Measurements from ENCODE around the gene TAS2R30. TPM values are rescaled to one million over a fixed set of nuclear protein-coding genes. Genes with fewer than 3 reads are reported as not detected.

TAS2R30 gene
- total RNA-seq, 1 experiment from 2014 or later: 0.74 TPM

DNA sequence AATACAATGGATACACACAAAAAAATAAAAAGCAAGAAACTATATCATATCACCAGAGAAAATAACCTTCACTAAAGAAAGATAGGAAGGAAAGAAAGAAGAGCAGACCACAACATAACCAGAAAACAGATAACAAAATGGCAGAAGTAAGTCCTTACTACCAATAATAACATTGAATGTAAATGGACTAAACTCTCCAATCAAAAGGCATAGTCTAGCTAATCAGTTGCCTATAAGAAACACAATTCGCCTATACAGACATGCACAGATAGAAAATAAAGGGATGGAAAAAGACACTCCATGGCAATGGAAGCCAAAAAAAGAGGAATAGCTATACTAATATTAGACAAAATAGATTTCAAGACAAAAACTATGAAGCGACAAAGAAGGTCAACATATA, 8.9 kb upstream of the TAS2R30 start:
- Histone ChIP-seq H3K27ac (ENCODE audit: low read length) (no peak overlapping the region), H3K4me3 (ENCODE audit: low read depth in 2 of 2, low read length in 2 of 2) (no peak overlapping the region), H3K9me3 (ENCODE audit: control insufficient read depth, insufficient read depth, low read depth, low read length) (no peaks in the 10 kb centered on the region), H3K36me3 (ENCODE audit: control insufficient read depth, insufficient read depth, low read length) (no peaks in the 10 kb centered on the region), H3K4me1 (ENCODE audit: control insufficient read depth, insufficient read depth, low read length) (no peaks in the 10 kb centered on the region), H3K27me3 (ENCODE audit: control insufficient read depth, insufficient read depth, low read length) (no peaks in the 10 kb centered on the region)
- no peak for DNase-seq (ENCODE audit: low read depth, low spot score)
- CTCF ChIA-PET: no interaction called here
- in situ Hi-C loops (cut with HindIII; ENCODE audit: low pct_unique_long_range_greater_than_20kb, low sequenced_read_pairs) (no loop called here), intact Hi-C loops (cut with micrococcal nuclease; ENCODE audit: unreplicated experiment) (no loop called here)
- POLR2A ChIA-PET: no interaction called here
- no peak for ATAC-seq
- BruUV-seq (replicated peaks): no TSS peak
- TF ChIP-seq SIN3A (IDR thresholded peaks at IDR 0.05; ENCODE audit: borderline replicate concordance, insufficient read depth, low read depth, low read length) (no peak), CTCF (IDR thresholded peaks at IDR 0.05) (no peak), TCF7L2 (IDR thresholded peaks at IDR 0.05; ENCODE audit: low read depth, low read length) (no peak), POLR2AphosphoS5 (IDR thresholded peaks at IDR 0.05; ENCODE audit: low read depth, low read length) (no peak)
- TF ChIP-seq, protein P1, sequence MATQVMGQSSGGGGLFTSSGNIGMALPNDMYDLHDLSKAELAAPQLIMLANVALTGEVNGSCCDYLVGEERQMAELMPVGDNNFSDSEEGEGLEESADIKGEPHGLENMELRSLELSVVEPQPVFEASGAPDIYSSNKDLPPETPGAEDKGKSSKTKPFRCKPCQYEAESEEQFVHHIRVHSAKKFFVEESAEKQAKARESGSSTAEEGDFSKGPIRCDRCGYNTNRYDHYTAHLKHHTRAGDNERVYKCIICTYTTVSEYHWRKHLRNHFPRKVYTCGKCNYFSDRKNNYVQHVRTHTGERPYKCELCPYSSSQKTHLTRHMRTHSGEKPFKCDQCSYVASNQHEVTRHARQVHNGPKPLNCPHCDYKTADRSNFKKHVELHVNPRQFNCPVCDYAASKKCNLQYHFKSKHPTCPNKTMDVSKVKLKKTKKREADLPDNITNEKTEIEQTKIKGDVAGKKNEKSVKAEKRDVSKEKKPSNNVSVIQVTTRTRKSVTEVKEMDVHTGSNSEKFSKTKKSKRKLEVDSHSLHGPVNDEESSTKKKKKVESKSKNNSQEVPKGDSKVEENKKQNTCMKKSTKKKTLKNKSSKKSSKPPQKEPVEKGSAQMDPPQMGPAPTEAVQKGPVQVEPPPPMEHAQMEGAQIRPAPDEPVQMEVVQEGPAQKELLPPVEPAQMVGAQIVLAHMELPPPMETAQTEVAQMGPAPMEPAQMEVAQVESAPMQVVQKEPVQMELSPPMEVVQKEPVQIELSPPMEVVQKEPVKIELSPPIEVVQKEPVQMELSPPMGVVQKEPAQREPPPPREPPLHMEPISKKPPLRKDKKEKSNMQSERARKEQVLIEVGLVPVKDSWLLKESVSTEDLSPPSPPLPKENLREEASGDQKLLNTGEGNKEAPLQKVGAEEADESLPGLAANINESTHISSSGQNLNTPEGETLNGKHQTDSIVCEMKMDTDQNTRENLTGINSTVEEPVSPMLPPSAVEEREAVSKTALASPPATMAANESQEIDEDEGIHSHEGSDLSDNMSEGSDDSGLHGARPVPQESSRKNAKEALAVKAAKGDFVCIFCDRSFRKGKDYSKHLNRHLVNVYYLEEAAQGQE (IDR thresholded peaks at IDR 0.05; ENCODE audit: insufficient read depth in 1 of 2, low read depth in 2 of 2, low read length in 1 of 2): no peak

DNA sequence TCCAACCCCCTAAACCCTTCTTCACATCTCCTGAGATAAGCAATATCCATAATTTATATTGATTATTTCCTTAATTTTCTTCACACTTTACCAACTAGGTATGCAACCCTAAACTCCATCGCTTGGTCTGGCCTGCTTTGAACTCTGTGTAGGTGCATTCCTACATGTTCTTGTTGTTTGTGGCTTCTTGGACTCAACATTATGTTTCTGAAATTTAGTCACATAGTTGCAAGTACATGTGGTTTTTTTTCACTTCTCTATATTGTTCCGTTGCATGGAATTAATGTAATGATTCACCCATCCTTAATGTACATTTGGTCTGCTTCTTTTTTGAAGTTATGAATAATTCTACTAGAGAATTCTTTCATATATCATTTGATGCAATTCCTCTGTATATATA, 1.6 kb upstream of the TAS2R30 start:
- H3K27me3 ChIP-seq (ENCODE audit: control insufficient read depth, insufficient read depth, low read length): no peaks in the 10 kb centered on the region
- no peaks in the 10 kb centered on the region for H3K4me1 ChIP-seq (ENCODE audit: control insufficient read depth, insufficient read depth, low read length)
- no peak for TF ChIP-seq POLR2AphosphoS5 (IDR thresholded peaks at IDR 0.05; ENCODE audit: low read depth, low read length)
- no peak for TF ChIP-seq CTCF (IDR thresholded peaks at IDR 0.05)
- no peak for TF ChIP-seq TCF7L2 (IDR thresholded peaks at IDR 0.05; ENCODE audit: low read depth, low read length)
- TF ChIP-seq SIN3A (IDR thresholded peaks at IDR 0.05; ENCODE audit: borderline replicate concordance, insufficient read depth, low read depth, low read length): no peak
- TF ChIP-seq, protein P1 (IDR thresholded peaks at IDR 0.05; ENCODE audit: insufficient read depth in 1 of 2, low read depth in 2 of 2, low read length in 1 of 2): no peak
- ChIA-PET POLR2A (no interaction called here), CTCF (no interaction called here)
- no TSS peak for BruUV-seq (replicated peaks)
- no peak for DNase-seq (ENCODE audit: low read depth, low spot score)
- H3K27ac ChIP-seq (ENCODE audit: low read length): no peak overlapping the region
- intact Hi-C loops (cut with micrococcal nuclease; ENCODE audit: unreplicated experiment): no loop called here
- no peak overlapping the region for H3K4me3 ChIP-seq (ENCODE audit: low read depth in 2 of 2, low read length in 2 of 2)
- no peaks in the 10 kb centered on the region for H3K9me3 ChIP-seq (ENCODE audit: control insufficient read depth, insufficient read depth, low read depth, low read length)
- no peaks in the 10 kb centered on the region for H3K36me3 ChIP-seq (ENCODE audit: control insufficient read depth, insufficient read depth, low read length)
- no peak for ATAC-seq
- in situ Hi-C loops (cut with HindIII; ENCODE audit: low pct_unique_long_range_greater_than_20kb, low sequenced_read_pairs): no loop called here

All from Panc1 (cell line).